Endothelial cell of umbilical vein (primary cell): Measurements from ENCODE around the gene ASPSCR1.
A peak's percentile ranks its signal among the peaks of the same experiment; 100 is the strongest.

Experiments
- CTCF ChIP-seq, 2 donors: IDR thresholded peaks; 1 replicate in 1 of 2; 2 replicates in 1 of 2; pipeline ENCODE4 v1.5.1; 2011; ENCODE audit warnings: low read length in 2 of 2, mild to moderate bottlenecking in 2 of 2, moderate library complexity in 2 of 2, control low read depth in 1 of 2, inconsistent platforms in 1 of 2, low read depth in 1 of 2; ENCODE audit not compliant: insufficient read depth in 1 of 2; ENCODE audit errors: extremely low read depth in 1 of 2
- EZH2 ChIP-seq: IDR thresholded peaks from 2 replicates; pipeline ENCODE4 v1.6.1; 2012; ENCODE audit warnings: borderline replicate concordance, low read depth, mild to moderate bottlenecking, moderate library complexity, low read length, inconsistent platforms; ENCODE audit not compliant: severe bottlenecking
- GATA2 ChIP-seq: IDR thresholded peaks from 2 replicates; pipeline ENCODE4 v1.7.0; 2011; ENCODE audit warnings: low read depth, mild to moderate bottlenecking, moderate library complexity, mixed read lengths, low read length; ENCODE audit not compliant: insufficient read length, insufficient read depth
- JUN ChIP-seq: IDR thresholded peaks from 2 replicates; pipeline ENCODE4 v1.6.1; 2011; ENCODE audit warnings: borderline replicate concordance, low read depth; ENCODE audit not compliant: insufficient read length, insufficient read depth
- MAX ChIP-seq: IDR thresholded peaks from 2 replicates; pipeline ENCODE4 v1.6.1; 2011; ENCODE audit not compliant: insufficient read depth, insufficient read length
- MYC ChIP-seq: IDR thresholded peaks from one replicate; pipeline ENCODE4 v1.6.1; 2011; ENCODE audit warnings: mild to moderate bottlenecking, low read depth, low read length
- POLR2A ChIP-seq: IDR thresholded peaks from 2 replicates; pipeline ENCODE4 v1.6.1; 2012; ENCODE audit warnings: low read depth, mild to moderate bottlenecking, control low read depth, low read length
- POLR2AphosphoS5 ChIP-seq: IDR thresholded peaks from 2 replicates; pipeline ENCODE4 v1.6.1; 2012; ENCODE audit warnings: low read depth, mild to moderate bottlenecking, control low read depth, low read length, moderate library complexity; ENCODE audit not compliant: insufficient read depth

GRCh38 chr17:82030470-82031302 lies 53.3 kb downstream of the ASPSCR1 start:
- TF ChIP-seq POLR2A, result no peak
- TF ChIP-seq CTCF (IDR thresholded peaks at IDR 0.05; ENCODE audit: extremely low read depth in 1 of 2, insufficient read depth in 1 of 2, low read depth in 1 of 2, low read length in 2 of 2), result peak; percentile 82 to 98
- no peak for TF ChIP-seq EZH2
- no peak for TF ChIP-seq MYC
- TF ChIP-seq GATA2, result no peak
- peak; percentile 41 for TF ChIP-seq POLR2AphosphoS5
- TF ChIP-seq JUN, result no peak
- no peak for TF ChIP-seq MAX
